ENCODE data around the gene GLIS2.

Gene GLIS2

GRCh38 chr16:4354512-4355409, 38.9 kb downstream of the GLIS2 start:
- DNase-seq: no peak

- DNase-seq: no peak
These were observed 41.0 kb downstream of the GLIS2 start for GRCh38 chr16:4356820-4357219.

- DNase-seq: no peak
These were observed 42.4 kb downstream of the GLIS2 start for GRCh38 chr16:4358236-4358635.

GRCh38 chr16:4358831-4359561, 43.1 kb downstream of the GLIS2 start:
- DNase-seq: no peak

GRCh38 chr16:4359914-4360313, 44.0 kb downstream of the GLIS2 start:
- DNase-seq: no peak

GRCh38 chr16:4360538-4361021, 44.7 kb downstream of the GLIS2 start:
- DNase-seq: no peak

- DNase-seq: no peak
These were observed 45.4 kb downstream of the GLIS2 start for GRCh38 chr16:4361033-4361943.

- DNase-seq: no peak
These were observed 46.1 kb downstream of the GLIS2 start for GRCh38 chr16:4361944-4362311.

- no peak for DNase-seq
These were observed 46.7 kb downstream of the GLIS2 start for GRCh38 chr16:4362476-4363135.

GRCh38 chr16:4364196-4365013, 48.5 kb downstream of the GLIS2 start:
- DNase-seq: no peak

GRCh38 chr16:4365014-4365406, 49.1 kb downstream of the GLIS2 start:
- no peak for DNase-seq

- no peak for DNase-seq
These were observed 49.7 kb downstream of the GLIS2 start for GRCh38 chr16:4365615-4366014.

GRCh38 chr16:4366016-4366415, 50.1 kb downstream of the GLIS2 start:
- no peak for DNase-seq

- DNase-seq: no peak
These were observed 51.6 kb downstream of the GLIS2 start for GRCh38 chr16:4367393-4367856.

- no peak for DNase-seq
These were observed 53.3 kb downstream of the GLIS2 start for GRCh38 chr16:4369007-4369733.

- no peak for DNase-seq
These were observed 54.3 kb downstream of the GLIS2 start for GRCh38 chr16:4370151-4370550.

- no peak for DNase-seq
These were observed 54.9 kb downstream of the GLIS2 start for GRCh38 chr16:4370570-4371356.

GRCh38 chr16:4371357-4372000, 55.6 kb downstream of the GLIS2 start, which contains the start of gene VASN:
VASN (plus strand) TSS chr16:4371848; CDS start chr16:4380878, 9,030 bp downstream.
- no peak for DNase-seq

- DNase-seq: no peak
These were observed 56.2 kb downstream of the GLIS2 start for GRCh38 chr16:4372001-4372577.

All from NCI-H2029 treated with DMSO at 0.1 percent for 48 hours (cell line).